C4-2B (cell line): ENCODE results near the gene ZBTB6.

Experiments
- ZFX ChIP-seq: fragments of 450-650 bp; IDR thresholded peaks from 2 replicates; pipeline ENCODE4 v1.6.1; 2017
- TF ChIP-seq, protein P1 (sequence below): fragments of 450-650 bp; conservative IDR thresholded peaks from 2 replicates; pipeline ENCODE4 v1.5.1; 2017; ENCODE audit warnings: mild to moderate bottlenecking

DNA sequence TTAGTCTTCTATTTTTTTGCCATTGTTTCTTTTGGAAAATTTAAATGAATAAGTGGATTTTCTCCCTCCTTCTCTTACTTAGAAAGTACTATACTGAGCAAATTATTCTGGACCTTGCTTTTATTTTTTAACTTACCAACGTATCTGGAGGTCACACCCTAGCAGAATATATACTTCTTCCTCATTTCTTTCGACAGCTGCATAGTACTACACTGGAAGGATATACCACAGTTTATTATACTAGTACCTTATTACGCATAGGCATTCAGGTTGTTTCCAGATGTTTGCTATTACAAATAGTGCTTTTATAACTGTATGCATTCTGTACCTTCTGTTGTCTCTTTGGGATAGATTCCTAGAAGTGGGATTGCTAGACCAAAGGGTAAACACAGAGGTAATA is 24.6 kb downstream of the ZBTB6 start:
- TF ChIP-seq, protein P1, sequence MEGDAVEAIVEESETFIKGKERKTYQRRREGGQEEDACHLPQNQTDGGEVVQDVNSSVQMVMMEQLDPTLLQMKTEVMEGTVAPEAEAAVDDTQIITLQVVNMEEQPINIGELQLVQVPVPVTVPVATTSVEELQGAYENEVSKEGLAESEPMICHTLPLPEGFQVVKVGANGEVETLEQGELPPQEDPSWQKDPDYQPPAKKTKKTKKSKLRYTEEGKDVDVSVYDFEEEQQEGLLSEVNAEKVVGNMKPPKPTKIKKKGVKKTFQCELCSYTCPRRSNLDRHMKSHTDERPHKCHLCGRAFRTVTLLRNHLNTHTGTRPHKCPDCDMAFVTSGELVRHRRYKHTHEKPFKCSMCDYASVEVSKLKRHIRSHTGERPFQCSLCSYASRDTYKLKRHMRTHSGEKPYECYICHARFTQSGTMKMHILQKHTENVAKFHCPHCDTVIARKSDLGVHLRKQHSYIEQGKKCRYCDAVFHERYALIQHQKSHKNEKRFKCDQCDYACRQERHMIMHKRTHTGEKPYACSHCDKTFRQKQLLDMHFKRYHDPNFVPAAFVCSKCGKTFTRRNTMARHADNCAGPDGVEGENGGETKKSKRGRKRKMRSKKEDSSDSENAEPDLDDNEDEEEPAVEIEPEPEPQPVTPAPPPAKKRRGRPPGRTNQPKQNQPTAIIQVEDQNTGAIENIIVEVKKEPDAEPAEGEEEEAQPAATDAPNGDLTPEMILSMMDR: no peak
- TF ChIP-seq ZFX: no peak
